CD4-positive, alpha-beta T cell (primary cell): ENCODE measurements around the gene FAM120B. TPM values are rescaled to one million over a fixed set of nuclear protein-coding genes. Genes with fewer than 3 reads are reported as not detected.

Experiments
- ATAC-seq: fragments of 200-7000 bp; cut with Tn5 transposase; one replicate; pipeline ENCODE4 v1.10.0; 2022; ENCODE audit warnings: mild to moderate bottlenecking; ENCODE audit not compliant: poor library complexity
- CTCF ChIA-PET: fragments of 350-600 bp; sonication (Branson Sonifier 250); formaldehyde crosslinking; loops from one replicate; lab custom pipeline; 2021; ENCODE audit warnings: antibody characterized with exemption, inconsistent platforms; lab: Charles Lee
- POLR2A ChIA-PET: fragments of 350-600 bp; sonication (Branson Sonifier 250); formaldehyde crosslinking; loops from one replicate; lab custom pipeline; 2021; ENCODE audit warnings: antibody characterized with exemption, inconsistent platforms; lab: Charles Lee
- DNase-seq, 14 experiments: peaks; one replicate each; pipeline ENCODE4 v3.0.0-alpha.2; 2013 to 2020; ENCODE audit warnings: mixed read lengths in 2 of 14
- H3K27ac ChIP-seq, 2 donors: one replicate each; pipeline versions ENCODE4 v1.5.1 to v1.7.0; 2013; ENCODE audit warnings: low read length in 2 of 2, low read depth in 1 of 2, mild to moderate bottlenecking in 1 of 2
- H3K27me3 ChIP-seq, 2 experiments: 1 replicate in 1 of 2; 2 replicates in 1 of 2; pipeline versions ENCODE4 v1.6.1 to v1.7.0; 2013; ENCODE audit warnings: low read length in 2 of 2, control low read depth in 1 of 2, mild to moderate bottlenecking in 1 of 2, moderate library complexity in 1 of 2; ENCODE audit not compliant: insufficient read depth in 2 of 2, control insufficient read depth in 1 of 2
- H3K36me3 ChIP-seq: one replicate; pipeline ENCODE4 v1.6.1; 2013; ENCODE audit warnings: low read length, control low read depth; ENCODE audit not compliant: insufficient read depth
- H3K4me1 ChIP-seq: one replicate; pipeline ENCODE4 v1.6.1; 2013; ENCODE audit warnings: low read length, control low read depth; ENCODE audit not compliant: insufficient read depth
- H3K4me3 ChIP-seq: one replicate; pipeline ENCODE4 v1.5.1; 2013; ENCODE audit warnings: mild to moderate bottlenecking, low read length, moderate library complexity
- H3K9me3 ChIP-seq, 2 experiments: 1 replicate in 1 of 2; 2 replicates in 1 of 2; pipeline versions ENCODE4 v1.6.1 to v1.7.0; 2013; ENCODE audit warnings: low read length in 2 of 2, mild to moderate bottlenecking in 2 of 2, control low read depth in 1 of 2, moderate library complexity in 1 of 2; ENCODE audit not compliant: control insufficient read depth in 1 of 2, insufficient read depth in 1 of 2
- H3K27ac Mint-ChIP-seq: one replicate; pipeline ENCODE4 v1.8.0; 2020; ENCODE audit warnings: mixed read lengths
- H3K27me3 Mint-ChIP-seq: one replicate; pipeline ENCODE4 v1.8.0; 2021; ENCODE audit warnings: mixed read lengths
- H3K36me3 Mint-ChIP-seq: one replicate; pipeline ENCODE4 v1.8.0; 2021; ENCODE audit warnings: low read depth, mixed read lengths
- H3K4me1 Mint-ChIP-seq: one replicate; pipeline ENCODE4 v1.8.0; 2021; ENCODE audit warnings: low read depth, mixed read lengths
- H3K4me3 Mint-ChIP-seq: one replicate; pipeline ENCODE4 v1.8.0; 2020; ENCODE audit warnings: mild to moderate bottlenecking, mixed read lengths
- H3K9me3 Mint-ChIP-seq: one replicate; pipeline ENCODE4 v1.8.0; 2020; ENCODE audit warnings: mixed read lengths
- CTCF ChIP-seq: fragments of 200-600 bp; IDR thresholded peaks from one replicate; pipeline ENCODE4 v1.8.0; 2022; ENCODE audit warnings: antibody characterized with exemption, mild to moderate bottlenecking
- intact Hi-C, 2 experiments: fragments of 100-400 bp; cut with DNase I in 1 of 2; cut with micrococcal nuclease in 1 of 2; formaldehyde crosslinking; loops; one replicate each; pipeline versions ENCODE4 v1.15.1 to v1.9.0; 2023 to 2025; cut with DNase I, micrococcal nuclease
- total RNA-seq, 174 experiments: library from RNA in 2 of 174; stranded (reverse) in 2 of 174; gene quantifications; one replicate each; pipeline ENCODE4 v1.2.3 and lab custom pipeline; 2021 to 2026

The FAM120B gene
- total RNA-seq, 2 experiments from 2014 or later, result 24.1 to 26.7 TPM

GRCh38 chr6:170261643-170262488 is 44.7 kb upstream of the FAM120B start:
- intact Hi-C loops, result no loop called here
- ChIA-PET CTCF (no interaction called here), POLR2A (no interaction called here)
- DNase-seq (no peak), ATAC-seq (no peak)
- Mint-ChIP-seq H3K9me3 (no peaks in the 10 kb centered on the region), H3K36me3 (no peaks in the 10 kb centered on the region), H3K4me1 (no peaks in the 10 kb centered on the region), H3K27ac (no peak overlapping the region), H3K27me3 (peaks cover 5% of the 10 kb centered on the region), H3K4me3 (no peak overlapping the region)
- H3K4me3 ChIP-seq, result no peak overlapping the region
- peaks cover 0 to 6% of the 10 kb centered on the region in 2 experiments for H3K9me3 ChIP-seq
- H3K27ac ChIP-seq, result no peak overlapping the region
- H3K27me3 ChIP-seq, result peaks cover 0 to 6% of the 10 kb centered on the region in 2 experiments
- no peak for TF ChIP-seq CTCF
- H3K4me1 ChIP-seq, result no peaks in the 10 kb centered on the region
- no peaks in the 10 kb centered on the region for H3K36me3 ChIP-seq

GRCh38 chr6:170262489-170263088 is 44.0 kb upstream of the FAM120B start:
- no peaks in the 10 kb centered on the region for H3K4me1 ChIP-seq
- ChIA-PET CTCF (no interaction called here), POLR2A (no interaction called here)
- no peak overlapping the region for H3K27ac ChIP-seq
- no peak overlapping the region for H3K27ac Mint-ChIP-seq
- H3K27me3 Mint-ChIP-seq, result peaks cover 5% of the 10 kb centered on the region
- no peaks in the 10 kb centered on the region for H3K4me1 Mint-ChIP-seq
- H3K9me3 ChIP-seq, result peaks cover 0 to 6% of the 10 kb centered on the region in 2 experiments
- no peak overlapping the region for H3K4me3 ChIP-seq
- DNase-seq (no peak), ATAC-seq (no peak)
- no peaks in the 10 kb centered on the region for H3K36me3 ChIP-seq
- no peaks in the 10 kb centered on the region for H3K36me3 Mint-ChIP-seq
- no peaks in the 10 kb centered on the region for H3K9me3 Mint-ChIP-seq
- H3K27me3 ChIP-seq, result peaks cover 0 to 6% of the 10 kb centered on the region in 2 experiments
- intact Hi-C loops, result no loop called here
- no peak for TF ChIP-seq CTCF
- no peak overlapping the region for H3K4me3 Mint-ChIP-seq

- Histone ChIP-seq H3K27ac (no peak overlapping the region), H3K36me3 (no peaks in the 10 kb centered on the region), H3K4me3 (no peak overlapping the region), H3K27me3 (peaks cover 0 to 6% of the 10 kb centered on the region in 2 experiments), H3K4me1 (no peaks in the 10 kb centered on the region), H3K9me3 (peaks cover 0 to 6% of the 10 kb centered on the region in 2 experiments)
- intact Hi-C loops, result no loop called here
- no peaks in the 10 kb centered on the region for H3K36me3 Mint-ChIP-seq
- no peak for DNase-seq
- no peak for ATAC-seq
- no peaks in the 10 kb centered on the region for H3K9me3 Mint-ChIP-seq
- ChIA-PET POLR2A (no interaction called here), CTCF (no interaction called here)
- H3K4me1 Mint-ChIP-seq, result no peaks in the 10 kb centered on the region
- no peak for TF ChIP-seq CTCF
- H3K27me3 Mint-ChIP-seq, result peaks cover 5% of the 10 kb centered on the region
- no peak overlapping the region for H3K4me3 Mint-ChIP-seq
- no peak overlapping the region for H3K27ac Mint-ChIP-seq
These were observed 43.1 kb upstream of the FAM120B start for GRCh38 chr6:170263410-170263809.
